ENCODE data around the gene CACNG5.

Gene CACNG5

DNA sequence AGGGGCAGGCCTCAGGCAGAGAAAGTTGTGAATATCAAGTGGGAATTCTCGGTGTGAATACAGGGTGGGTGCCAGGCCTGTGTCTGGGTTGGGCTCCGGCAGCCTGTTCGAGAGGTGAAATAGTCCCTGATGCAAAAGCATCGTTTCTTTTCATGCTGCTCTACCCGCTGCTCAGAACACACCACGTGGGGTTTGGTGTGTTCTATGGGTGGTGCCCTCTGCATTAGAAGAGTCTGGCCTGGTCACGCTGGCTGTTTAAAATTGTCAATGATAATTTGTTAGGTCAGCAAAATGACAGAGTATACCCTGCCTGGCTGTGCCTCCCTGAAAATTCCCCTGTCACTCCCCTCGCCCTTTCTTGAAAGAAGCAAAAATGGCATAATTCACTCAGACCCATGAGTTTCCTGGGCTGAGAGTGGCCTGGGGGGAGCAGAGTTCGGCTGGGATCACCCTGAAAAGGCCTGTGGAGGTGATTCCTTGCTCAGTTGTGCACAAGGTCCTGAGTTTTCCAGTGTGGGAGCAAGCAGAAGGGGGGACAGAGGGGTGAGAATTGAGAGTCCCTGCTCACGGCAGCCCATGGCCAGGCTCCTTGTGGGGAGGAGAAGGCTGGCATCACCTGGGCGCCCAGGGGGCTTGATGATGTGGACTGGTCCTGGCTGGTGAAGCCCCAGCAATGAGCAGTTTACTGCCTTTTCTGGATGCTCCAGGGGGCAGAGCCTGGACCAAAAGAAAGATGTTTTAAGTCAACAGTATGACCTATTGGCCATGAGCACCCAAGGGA is 3.2 kb downstream of the CACNG5 start:
- no peak overlapping the region for H3K4me3 ChIP-seq (ENCODE audit: low read depth, low read length)
- TF ChIP-seq CTCF (IDR thresholded peaks at IDR 0.05; ENCODE audit: insufficient read depth, low read depth, low read length, missing control alignments) = no peak
- no peak for DNase-seq (ENCODE audit: low read depth)

DNA sequence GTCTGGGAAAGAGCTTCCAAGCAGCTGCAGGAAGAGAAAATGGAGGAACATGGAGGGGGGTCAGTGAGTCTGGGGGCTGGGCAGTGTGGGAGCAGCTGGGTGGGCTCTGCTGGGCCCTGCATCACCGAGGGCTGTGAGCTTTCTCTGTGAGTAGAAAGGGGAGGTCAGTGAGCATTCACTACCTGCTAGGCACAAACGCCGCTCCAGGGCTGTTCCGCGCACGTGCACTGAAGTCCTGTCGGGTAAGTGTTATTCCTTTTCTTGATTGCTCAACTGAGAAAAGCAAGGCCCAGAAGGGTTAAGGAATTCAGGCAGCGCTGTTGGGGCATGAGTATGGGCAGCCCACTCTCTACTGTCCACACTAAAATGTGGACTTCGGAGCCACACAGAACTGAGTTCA is 4.7 kb downstream of the CACNG5 start:
- no peak overlapping the region for H3K4me3 ChIP-seq (ENCODE audit: low read depth, low read length)
- no peak for TF ChIP-seq CTCF (IDR thresholded peaks at IDR 0.05; ENCODE audit: insufficient read depth, low read depth, low read length, missing control alignments)
- no peak for DNase-seq (ENCODE audit: low read depth)

DNA sequence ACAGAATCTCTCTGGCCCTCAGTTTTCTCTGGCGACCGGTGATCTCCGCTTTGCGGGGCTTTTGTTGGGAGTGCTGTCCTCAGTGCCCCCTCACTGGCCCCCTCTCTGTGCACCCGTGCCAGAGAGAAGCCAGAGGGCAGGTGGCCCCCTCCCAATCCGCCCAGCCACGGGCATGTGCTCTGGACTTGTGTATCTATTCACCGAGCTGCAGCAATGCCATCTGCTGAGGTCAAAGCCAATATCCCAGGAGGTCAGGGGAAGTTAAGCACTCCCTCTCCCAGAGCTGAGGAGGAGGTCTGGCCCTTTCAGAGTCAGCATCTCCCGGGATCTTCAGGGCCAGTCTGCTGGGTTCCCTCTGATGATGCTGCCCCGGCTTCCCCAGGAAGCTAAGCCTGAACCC is 5.1 kb downstream of the CACNG5 start:
- no peak for DNase-seq (ENCODE audit: low read depth)
- no peak overlapping the region for H3K4me3 ChIP-seq (ENCODE audit: low read depth, low read length)
- TF ChIP-seq CTCF (IDR thresholded peaks at IDR 0.05; ENCODE audit: insufficient read depth, low read depth, low read length, missing control alignments) = no peak

DNA sequence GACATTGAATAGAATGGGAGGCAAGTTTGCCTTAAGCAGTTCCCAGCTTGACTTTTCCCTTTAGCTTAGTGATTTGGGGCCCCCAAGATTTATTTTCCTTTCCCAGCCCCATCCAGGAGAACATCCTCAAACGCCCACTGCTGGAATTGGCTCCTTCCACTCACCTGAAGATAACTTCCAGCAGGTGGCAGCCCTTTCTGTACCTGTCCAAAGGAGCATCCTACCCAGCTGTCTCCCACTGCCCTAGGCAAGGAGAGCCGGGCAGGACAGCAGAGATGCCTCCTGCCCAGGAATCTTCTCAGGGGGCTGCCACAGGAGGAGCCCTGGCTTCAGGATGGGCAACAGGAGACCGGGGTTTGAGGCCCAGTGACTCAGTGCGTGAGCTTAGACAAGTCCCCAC is 6.4 kb downstream of the CACNG5 start:
- DNase-seq (ENCODE audit: low read depth) = no peak
- TF ChIP-seq CTCF (IDR thresholded peaks at IDR 0.05; ENCODE audit: insufficient read depth, low read depth, low read length, missing control alignments) = no peak
- no peak overlapping the region for H3K4me3 ChIP-seq (ENCODE audit: low read depth, low read length)

DNA sequence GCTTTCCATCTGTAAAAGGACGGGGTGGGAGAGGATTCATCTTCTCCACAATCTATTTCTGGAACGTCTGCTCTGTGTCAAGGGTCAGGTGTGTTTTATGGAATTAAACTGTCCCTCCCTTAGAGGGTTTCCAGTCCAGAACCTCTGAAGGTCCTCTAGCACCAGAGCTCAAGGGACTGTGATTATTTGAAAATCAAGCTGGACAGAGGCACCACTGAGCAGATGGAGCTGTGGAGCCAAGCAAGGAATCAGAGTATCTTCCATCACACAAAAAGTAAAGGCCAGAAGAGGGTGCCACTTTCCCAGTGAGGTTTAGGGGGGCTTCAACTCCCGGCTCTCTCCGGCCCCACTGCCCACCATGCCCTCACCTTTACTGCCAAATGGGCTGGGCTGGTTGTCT is 6.8 kb downstream of the CACNG5 start:
- no peak for DNase-seq (ENCODE audit: low read depth)
- H3K4me3 ChIP-seq (ENCODE audit: low read depth, low read length) = no peak overlapping the region
- TF ChIP-seq CTCF (IDR thresholded peaks at IDR 0.05; ENCODE audit: insufficient read depth, low read depth, low read length, missing control alignments) = no peak

GRCh38 chr17:66842505-66842904 is 7.6 kb downstream of the CACNG5 start:
- TF ChIP-seq CTCF (IDR thresholded peaks at IDR 0.05; ENCODE audit: insufficient read depth, low read depth, low read length, missing control alignments) = no peak
- H3K4me3 ChIP-seq (ENCODE audit: low read depth, low read length) = no peak overlapping the region
- DNase-seq (ENCODE audit: low read depth) = no peak

DNA sequence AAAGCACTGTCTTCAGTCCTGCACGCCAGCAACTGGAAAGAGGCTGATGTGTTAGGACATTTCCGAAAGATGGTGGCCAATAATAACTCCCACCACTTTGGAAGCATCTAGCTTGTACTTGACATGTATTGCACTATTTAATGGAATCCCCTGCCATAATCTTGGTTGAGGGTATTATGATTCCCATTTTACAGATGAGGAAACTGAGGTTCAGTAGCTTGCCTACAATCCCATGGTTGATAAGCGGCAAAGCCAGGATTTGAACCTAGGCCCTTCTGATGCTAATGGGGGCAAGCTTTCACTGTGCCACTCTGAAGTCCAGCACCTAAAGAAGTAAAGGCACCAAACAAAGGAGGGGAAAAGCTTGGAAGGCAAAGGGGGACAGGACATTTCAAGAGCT is 8.0 kb downstream of the CACNG5 start:
- TF ChIP-seq CTCF (IDR thresholded peaks at IDR 0.05; ENCODE audit: insufficient read depth, low read depth, low read length, missing control alignments) = no peak
- DNase-seq (ENCODE audit: low read depth) = no peak
- no peak overlapping the region for H3K4me3 ChIP-seq (ENCODE audit: low read depth, low read length)
